Osteocyte (in vitro differentiated cells): ENCODE measurements around the gene SSBP2. TPM values are rescaled to one million over a fixed set of nuclear protein-coding genes. Genes with fewer than 3 reads are reported as not detected.
"Not testable (repeated sequence)": the region's sequence is repeated elsewhere in the genome, so short reads cannot be mapped to it uniquely, and the experiment has no call there.

ENCODE experiments used
- DNase-seq: peaks from one replicate; pipeline ENCODE4 v3.0.0; 2021; ENCODE audit warnings: mixed read lengths; ENCODE audit not compliant: unreplicated experiment; ENCODE audit errors: extremely low spot score
- H3K27ac Mint-ChIP-seq: one replicate; pipeline ENCODE4 v1.8.0; 2021; ENCODE audit warnings: mild to moderate bottlenecking, mixed read lengths; ENCODE audit not compliant: unreplicated experiment
- H3K27me3 Mint-ChIP-seq: one replicate; pipeline ENCODE4 v1.8.0; 2021; ENCODE audit warnings: mixed read lengths; ENCODE audit not compliant: unreplicated experiment
- H3K36me3 Mint-ChIP-seq: one replicate; pipeline ENCODE4 v1.8.0; 2021; ENCODE audit warnings: mixed read lengths; ENCODE audit not compliant: unreplicated experiment
- H3K4me1 Mint-ChIP-seq: one replicate; pipeline ENCODE4 v1.8.0; 2021; ENCODE audit warnings: mixed read lengths; ENCODE audit not compliant: unreplicated experiment
- H3K4me3 Mint-ChIP-seq: one replicate; pipeline ENCODE4 v1.8.0; 2021; ENCODE audit warnings: mild to moderate bottlenecking, moderate library complexity, mixed read lengths; ENCODE audit not compliant: unreplicated experiment
- H3K9me3 Mint-ChIP-seq: one replicate; pipeline ENCODE4 v1.8.0; 2021; ENCODE audit warnings: mixed read lengths; ENCODE audit not compliant: unreplicated experiment
- CTCF ChIP-seq: fragments of 200-600 bp; sonication (generic); IDR thresholded peaks from 2 replicates; pipeline ENCODE4 v1.5.0; 2021; ENCODE audit warnings: antibody characterized with exemption, mild to moderate bottlenecking, moderate library complexity
- total RNA-seq: library from RNA; stranded (reverse); gene quantifications from 2 replicates; pipeline ENCODE4 v1.2.1, GENCODE V29; 2021

SSBP2 gene
- total RNA-seq, 1 donor from 2014 or later: 62.1 TPM

- H3K9me3 Mint-ChIP-seq: peaks cover 15% of the 10 kb centered on the region
- H3K36me3 Mint-ChIP-seq: peaks cover 7% of the 10 kb centered on the region
- H3K4me1 Mint-ChIP-seq: no peaks in the 10 kb centered on the region
- no peak for TF ChIP-seq CTCF
- no peaks in the 10 kb centered on the region for H3K27me3 Mint-ChIP-seq
- H3K27ac Mint-ChIP-seq: no peak overlapping the region
- DNase-seq: no peak
- H3K4me3 Mint-ChIP-seq: no peak overlapping the region
Observed at GRCh38 chr5:81675420-81675819, 75.5 kb downstream of the SSBP2 start.

- no peak overlapping the region for H3K4me3 Mint-ChIP-seq
- DNase-seq: no peak
- H3K27me3 Mint-ChIP-seq: no peaks in the 10 kb centered on the region
- no peak for TF ChIP-seq CTCF
- H3K9me3 Mint-ChIP-seq: no peaks in the 10 kb centered on the region
- H3K36me3 Mint-ChIP-seq: peaks cover 3% of the 10 kb centered on the region
- no peak overlapping the region for H3K27ac Mint-ChIP-seq
- H3K4me1 Mint-ChIP-seq: peaks cover 7% of the 10 kb centered on the region
Observed at GRCh38 chr5:81665795-81666194, 85.1 kb downstream of the SSBP2 start.

- not testable (repeated sequence) for H3K4me3 Mint-ChIP-seq, H3K36me3 Mint-ChIP-seq
Observed at GRCh38 chr5:81660624-81661023, 90.3 kb downstream of the SSBP2 start.

GRCh38 chr5:81657386-81657785 lies 93.5 kb downstream of the SSBP2 start:
- H3K27me3 Mint-ChIP-seq: no peaks in the 10 kb centered on the region
- TF ChIP-seq CTCF: no peak

More at GRCh38 chr5:81660624-81661023, 90.3 kb downstream of the SSBP2 start:
- not testable (repeated sequence) for H3K27me3 Mint-ChIP-seq, DNase-seq, H3K9me3 Mint-ChIP-seq, H3K27ac Mint-ChIP-seq
- H3K4me1 Mint-ChIP-seq: peaks cover 12% of the 10 kb centered on the region

GRCh38 chr5:81656783-81657182 lies 94.1 kb downstream of the SSBP2 start:
- Mint-ChIP-seq H3K36me3 (peaks cover 15% of the 10 kb centered on the region), H3K4me1 (peaks cover 12% of the 10 kb centered on the region), H3K27me3 (no peaks in the 10 kb centered on the region), H3K9me3 (peaks cover 6% of the 10 kb centered on the region), H3K27ac (no peak overlapping the region), H3K4me3 (no peak overlapping the region)
- TF ChIP-seq CTCF: no peak
- DNase-seq: no peak

More at GRCh38 chr5:81657386-81657785, 93.5 kb downstream of the SSBP2 start:
- H3K36me3 Mint-ChIP-seq: peaks cover 14% of the 10 kb centered on the region
- H3K27ac Mint-ChIP-seq: peak overlapping the region; percentile 2
- no peak for DNase-seq
- H3K4me3 Mint-ChIP-seq: no peak overlapping the region
- peaks cover 6% of the 10 kb centered on the region for H3K9me3 Mint-ChIP-seq
- peaks cover 12% of the 10 kb centered on the region for H3K4me1 Mint-ChIP-seq

GRCh38 chr5:81650987-81651386 lies 99.9 kb downstream of the SSBP2 start:
- Mint-ChIP-seq H3K9me3 (no peaks in the 10 kb centered on the region), H3K4me1 (no peaks in the 10 kb centered on the region)
- TF ChIP-seq CTCF: no peak

More at GRCh38 chr5:81650987-81651386, 99.9 kb downstream of the SSBP2 start:
- DNase-seq: no peak
- H3K27ac Mint-ChIP-seq: no peak overlapping the region
- H3K27me3 Mint-ChIP-seq: no peaks in the 10 kb centered on the region
- H3K36me3 Mint-ChIP-seq: peaks cover 18% of the 10 kb centered on the region
- H3K4me3 Mint-ChIP-seq: no peak overlapping the region
